LNCAP (cell line): ENCODE data around the gene MTARC1.

Experiments
- CTCF ChIP-seq: fragments of 450-650 bp; IDR thresholded peaks from 2 replicates; pipeline ENCODE4 v1.5.1; 2017; ENCODE audit warnings: mild to moderate bottlenecking

The MTARC1 gene

GRCh38 chr1:220761688-220762427, 24.9 kb upstream of the MTARC1 start:
- no peak for TF ChIP-seq CTCF

GRCh38 chr1:220764757-220765156, 22.0 kb upstream of the MTARC1 start:
- TF ChIP-seq CTCF: no peak

GRCh38 chr1:220767312-220768125, 19.2 kb upstream of the MTARC1 start:
- TF ChIP-seq CTCF: no peak

- no peak for TF ChIP-seq CTCF
These were observed 18.5 kb upstream of the MTARC1 start for GRCh38 chr1:220768126-220768601.

GRCh38 chr1:220769205-220769604, 17.5 kb upstream of the MTARC1 start:
- TF ChIP-seq CTCF: no peak

- TF ChIP-seq CTCF: no peak
These were observed 16.3 kb upstream of the MTARC1 start for GRCh38 chr1:220770245-220770913.

- TF ChIP-seq CTCF: no peak
These were observed 13.9 kb upstream of the MTARC1 start for GRCh38 chr1:220772846-220773245.
